Renal cortex interstitium (tissue), 11 donors: Measurements from ENCODE around the gene ZBED6. TPM values are rescaled to one million over a fixed set of nuclear protein-coding genes. Genes with fewer than 3 reads are reported as not detected.
A peak's percentile ranks its signal among the peaks of the same experiment; 100 is the strongest.
"Not testable (repeated sequence)": the region's sequence is repeated elsewhere in the genome, so short reads cannot be mapped to it uniquely, and the experiment has no call there.

Experiments used
- DNase-seq, 11 donors: peaks; one replicate each; pipeline ENCODE4 v3.0.0-alpha.2; 2013; ENCODE audit warnings: low read depth in 9 of 11, low spot score in 4 of 11; ENCODE audit errors: extremely low read depth in 1 of 11
- polyA plus RNA-seq, 3 donors: library from polyadenylated mRNA; unstranded; fragments of 120-200 nt; gene quantifications; one replicate each; pipeline ENCODE4 v1.2.1, GENCODE V29; 2013; ENCODE audit not compliant: insufficient read length in 3 of 3

Gene ZBED6
- polyA plus RNA-seq, 3 donors: 12.0 to 23.1 (median 13.6) TPM

DNA sequence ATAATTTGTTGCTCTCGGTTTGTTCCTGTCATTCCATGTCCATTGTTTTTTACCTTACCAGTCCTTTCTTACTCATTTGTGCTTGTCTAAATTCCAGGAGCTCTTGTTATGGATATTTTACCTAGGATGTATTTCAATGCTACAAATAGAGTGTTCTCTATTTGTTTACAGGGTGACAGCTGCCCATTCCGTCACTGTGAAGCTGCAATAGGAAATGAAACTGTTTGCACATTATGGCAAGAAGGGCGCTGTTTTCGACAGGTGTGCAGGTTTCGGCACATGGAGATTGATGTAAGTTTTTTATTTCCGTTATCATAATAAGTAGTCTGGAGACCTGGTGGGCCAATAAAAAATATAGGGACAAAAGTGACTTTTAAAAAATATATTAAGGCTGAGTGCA, 23.0 kb downstream of the ZBED6 start:
- DNase-seq: no peak

DNA sequence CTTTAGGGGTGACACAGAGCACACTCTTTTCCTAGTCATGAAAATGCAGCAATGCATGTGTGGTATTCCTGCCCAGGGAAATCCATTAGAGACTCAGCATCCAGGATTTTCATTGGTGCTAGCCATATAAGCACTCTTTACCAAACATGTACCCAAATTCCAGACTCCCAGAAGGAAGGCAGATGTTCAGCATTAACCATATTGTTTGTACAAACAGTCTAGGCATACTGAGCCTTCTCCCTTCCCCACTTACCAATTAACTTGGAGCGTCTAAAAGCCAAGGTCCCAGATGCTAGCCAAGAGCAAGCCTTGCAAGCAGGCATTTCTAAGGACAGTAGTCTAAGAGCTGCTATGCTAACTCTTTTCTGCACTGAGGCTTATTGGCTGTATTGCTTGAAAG, 27.9 kb downstream of the ZBED6 start:
- DNase-seq: no peak

DNA sequence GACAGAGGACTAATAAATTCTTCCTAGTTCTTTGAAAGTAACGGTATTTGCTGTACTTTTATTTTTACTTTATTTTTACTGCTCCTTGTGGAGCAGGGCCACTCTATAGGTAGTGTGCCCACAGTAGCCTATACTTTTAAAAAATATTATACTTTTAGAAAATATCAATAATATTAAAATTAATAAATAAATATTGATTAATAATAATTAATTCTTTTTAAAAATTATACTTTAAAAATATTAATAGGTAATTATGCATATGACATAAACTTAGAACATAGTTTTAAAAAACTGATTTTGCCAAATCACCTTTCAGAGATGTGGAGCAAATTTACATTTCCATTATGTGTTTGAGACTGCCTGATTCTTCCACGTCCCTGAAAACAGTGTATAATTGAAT, 30.8 kb downstream of the ZBED6 start:
- DNase-seq: no peak

DNA sequence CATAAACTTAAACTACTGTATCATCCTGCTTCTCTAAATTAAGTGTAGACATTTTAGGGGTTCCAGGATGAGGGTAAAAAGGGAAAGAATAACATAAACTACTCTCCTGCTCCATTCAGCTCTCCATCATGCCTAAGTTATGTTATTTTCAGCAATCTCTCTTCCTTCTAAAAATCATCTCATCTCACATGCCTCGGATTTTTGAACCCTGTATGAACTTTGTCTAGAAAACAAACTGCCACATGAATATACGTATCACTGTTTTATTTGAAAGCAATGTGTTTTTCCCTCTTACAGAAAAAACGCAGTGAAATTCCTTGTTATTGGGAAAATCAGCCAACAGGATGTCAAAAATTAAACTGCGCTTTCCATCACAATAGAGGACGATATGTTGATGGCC, 32.6 kb downstream of the ZBED6 start:
- no peak for DNase-seq

DNA sequence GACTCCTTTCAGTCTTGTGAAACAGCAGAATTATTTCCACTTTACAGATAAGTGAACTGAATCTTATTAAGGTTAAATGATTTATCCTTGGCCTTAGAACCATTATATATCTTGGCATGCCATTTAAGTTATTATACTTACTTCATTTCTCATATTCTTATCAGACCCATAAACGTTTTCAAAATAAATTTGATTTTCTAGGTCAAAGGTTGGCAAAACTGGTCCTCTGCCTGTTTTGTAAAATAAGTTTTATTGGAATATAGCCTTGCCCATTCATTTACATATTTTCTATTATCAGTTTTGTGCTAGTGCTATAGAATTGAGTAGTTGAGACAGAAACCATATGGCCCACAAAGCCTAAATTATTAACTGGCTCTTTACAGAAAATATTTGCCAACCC, 33.1 kb downstream of the ZBED6 start:
- no peak for DNase-seq

DNA sequence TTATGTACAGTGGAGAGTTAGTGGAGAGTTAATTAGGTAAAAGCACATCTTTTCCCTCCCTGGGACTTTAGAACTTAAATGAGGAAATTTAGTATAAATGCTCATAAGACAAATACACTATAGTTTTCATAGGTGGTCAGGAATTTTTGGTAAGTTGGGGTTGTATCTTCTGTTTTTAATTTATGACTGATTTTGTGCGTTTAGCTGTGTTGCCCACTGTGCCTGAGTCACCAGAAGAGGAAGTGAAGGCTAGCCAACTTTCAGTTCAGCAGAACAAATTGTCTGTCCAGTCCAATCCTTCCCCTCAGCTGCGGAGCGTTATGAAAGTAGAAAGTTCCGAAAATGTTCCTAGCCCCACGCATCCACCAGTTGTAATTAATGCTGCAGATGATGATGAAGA, 33.8 kb downstream of the ZBED6 start:
- DNase-seq: not testable (repeated sequence)

DNA sequence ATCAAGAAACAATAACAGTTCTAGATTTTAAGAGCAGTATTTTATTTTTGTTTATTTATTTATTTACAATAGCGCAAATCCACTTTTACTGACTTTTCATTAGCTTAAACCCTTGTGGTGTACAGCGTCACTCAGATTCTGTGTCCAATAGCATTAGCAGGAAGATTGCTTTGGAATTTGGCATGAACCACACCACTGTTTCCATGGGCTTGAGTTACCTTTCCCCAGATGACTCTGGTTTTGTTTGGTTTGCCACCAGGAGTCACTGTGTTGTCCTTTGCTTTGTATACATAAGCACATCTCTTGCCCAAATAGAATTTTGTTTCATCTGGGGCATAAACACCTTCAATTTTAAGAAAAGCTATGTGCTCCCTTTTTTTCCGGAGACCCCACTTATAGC, 40.1 kb downstream of the ZBED6 start:
- no peak for DNase-seq

DNA sequence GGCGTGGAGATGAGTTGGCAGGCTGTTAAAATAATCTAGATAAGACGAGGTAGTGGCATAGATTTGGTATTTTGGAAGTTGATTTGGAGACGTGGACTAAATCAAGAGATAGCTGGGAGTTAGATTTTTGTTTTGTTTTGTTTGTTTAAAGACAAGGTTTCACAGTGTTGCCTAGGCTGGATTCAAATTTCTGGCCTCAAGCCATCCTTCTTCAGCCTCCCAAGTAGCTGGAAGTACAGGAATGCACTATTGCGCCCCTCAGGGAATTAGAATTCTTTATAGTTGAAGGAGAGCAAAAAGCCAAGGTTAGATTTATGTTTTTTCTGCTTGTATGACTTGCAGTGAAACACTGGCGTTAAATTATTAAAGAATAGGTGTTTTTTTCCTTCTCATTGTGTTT, 43.7 kb downstream of the ZBED6 start:
- peak in 8 of 11 donors; percentile 29 to 64 (median 46) for DNase-seq

DNA sequence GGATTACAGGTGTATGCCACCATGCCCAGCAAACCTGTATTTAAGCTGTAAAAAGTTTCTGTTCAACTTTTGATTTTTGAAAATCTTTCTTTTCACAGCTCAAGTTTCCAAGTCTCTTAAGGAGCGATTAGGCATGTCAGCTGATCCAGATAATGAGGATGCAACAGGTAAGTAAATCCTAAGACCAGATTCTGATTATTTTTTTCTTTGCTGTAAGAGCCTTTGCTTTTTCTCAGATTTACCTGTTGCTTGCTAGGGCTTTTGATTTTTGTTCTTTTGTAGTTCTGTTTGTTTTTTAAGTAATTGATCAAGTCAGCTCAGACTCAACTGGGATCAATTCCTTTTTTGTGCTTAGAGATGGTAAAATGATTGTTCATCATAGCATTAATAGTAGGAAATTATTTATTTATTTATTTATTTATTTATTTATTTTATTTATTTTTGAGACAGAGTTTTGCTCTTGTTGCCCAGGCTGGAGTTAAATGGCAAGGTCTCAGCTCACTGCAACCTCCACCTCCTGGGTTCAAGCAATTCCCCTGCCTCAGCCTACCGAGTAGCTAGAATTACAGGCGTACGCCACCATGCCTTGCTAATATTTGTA, 44.9 kb downstream of the ZBED6 start:
- DNase-seq: no peak

DNA sequence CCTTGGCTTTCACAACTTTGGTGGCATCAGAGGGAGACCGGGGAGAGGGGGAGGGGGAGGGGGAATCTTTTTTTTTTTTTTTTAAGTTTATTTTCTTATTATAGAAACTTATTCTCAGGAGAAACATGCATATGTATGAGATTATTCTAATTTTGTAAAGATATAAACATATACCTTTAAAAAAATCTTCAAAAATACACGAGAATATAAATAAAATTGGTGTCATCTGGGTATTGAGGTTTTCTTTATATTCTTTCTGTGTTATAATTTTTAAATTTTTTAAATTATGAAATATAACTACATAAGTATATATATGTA, 47.1 kb downstream of the ZBED6 start:
- no peak for DNase-seq

DNA sequence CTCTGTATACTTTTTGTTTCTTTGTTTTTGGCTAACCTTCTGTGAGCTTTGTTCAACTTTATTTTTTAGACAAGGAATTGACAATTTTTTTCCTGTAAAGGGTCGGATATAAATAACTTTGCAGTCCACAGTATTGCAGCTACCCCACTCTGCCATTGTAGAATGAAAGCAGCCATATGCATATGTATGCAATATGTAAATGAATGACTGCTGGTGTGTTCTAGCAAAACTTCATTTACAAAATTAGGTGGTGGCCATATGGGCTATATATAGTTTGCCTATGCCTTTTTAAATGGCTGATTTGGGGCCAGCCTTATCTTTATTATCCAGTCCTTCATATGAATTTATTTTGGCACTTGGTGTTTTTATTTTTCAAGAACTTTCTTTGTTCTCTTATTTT, 48.0 kb downstream of the ZBED6 start:
- no peak for DNase-seq

Other genes starting within 250 kb of the ZBED6 start
- gene ATP2B4, start 168.8 kb upstream of the ZBED6 start, polyA plus RNA-seq: 10 to 100 TPM; 66.5 to 67.7 (median 67.4) TPM
- under 1 TPM; 0.13 to 0.21 (median 0.14) TPM for gene LAX1, start 30.4 kb upstream of the ZBED6 start, polyA plus RNA-seq
- gene ZC3H11A, start within 50 bp of the ZBED6 start, polyA plus RNA-seq: 100 to 1,000 TPM; 142 to 165 (median 160) TPM
- 100 to 1,000 TPM; 222 to 315 (median 284) TPM for gene SNRPE, start 66.0 kb downstream of the ZBED6 start, polyA plus RNA-seq